ENCODE measurements around the gene PRKAA2. TPM values are rescaled to one million over a fixed set of nuclear protein-coding genes. Genes with fewer than 3 reads are reported as not detected.

The PRKAA2 gene
- total RNA-seq, 1 donor from 2014 or later: 6.5 TPM

GRCh38 chr1:56660293-56660692 is 15.2 kb downstream of the PRKAA2 start:
- no peaks in the 10 kb centered on the region for H3K27me3 ChIP-seq (ENCODE audit: control insufficient read depth, insufficient read depth, low read length)
- TF ChIP-seq, protein P1, sequence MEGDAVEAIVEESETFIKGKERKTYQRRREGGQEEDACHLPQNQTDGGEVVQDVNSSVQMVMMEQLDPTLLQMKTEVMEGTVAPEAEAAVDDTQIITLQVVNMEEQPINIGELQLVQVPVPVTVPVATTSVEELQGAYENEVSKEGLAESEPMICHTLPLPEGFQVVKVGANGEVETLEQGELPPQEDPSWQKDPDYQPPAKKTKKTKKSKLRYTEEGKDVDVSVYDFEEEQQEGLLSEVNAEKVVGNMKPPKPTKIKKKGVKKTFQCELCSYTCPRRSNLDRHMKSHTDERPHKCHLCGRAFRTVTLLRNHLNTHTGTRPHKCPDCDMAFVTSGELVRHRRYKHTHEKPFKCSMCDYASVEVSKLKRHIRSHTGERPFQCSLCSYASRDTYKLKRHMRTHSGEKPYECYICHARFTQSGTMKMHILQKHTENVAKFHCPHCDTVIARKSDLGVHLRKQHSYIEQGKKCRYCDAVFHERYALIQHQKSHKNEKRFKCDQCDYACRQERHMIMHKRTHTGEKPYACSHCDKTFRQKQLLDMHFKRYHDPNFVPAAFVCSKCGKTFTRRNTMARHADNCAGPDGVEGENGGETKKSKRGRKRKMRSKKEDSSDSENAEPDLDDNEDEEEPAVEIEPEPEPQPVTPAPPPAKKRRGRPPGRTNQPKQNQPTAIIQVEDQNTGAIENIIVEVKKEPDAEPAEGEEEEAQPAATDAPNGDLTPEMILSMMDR (IDR thresholded peaks at IDR 0.05; ENCODE audit: insufficient read depth, low read length, poor library complexity, severe bottlenecking): no peak
- DNase-seq (ENCODE audit: low read depth): no peak
- H3K36me3 ChIP-seq (ENCODE audit: control insufficient read depth, insufficient read depth, low read length): no peaks in the 10 kb centered on the region
- no peak overlapping the region for H3K4me3 ChIP-seq (ENCODE audit: low read depth, low read length)

DNA sequence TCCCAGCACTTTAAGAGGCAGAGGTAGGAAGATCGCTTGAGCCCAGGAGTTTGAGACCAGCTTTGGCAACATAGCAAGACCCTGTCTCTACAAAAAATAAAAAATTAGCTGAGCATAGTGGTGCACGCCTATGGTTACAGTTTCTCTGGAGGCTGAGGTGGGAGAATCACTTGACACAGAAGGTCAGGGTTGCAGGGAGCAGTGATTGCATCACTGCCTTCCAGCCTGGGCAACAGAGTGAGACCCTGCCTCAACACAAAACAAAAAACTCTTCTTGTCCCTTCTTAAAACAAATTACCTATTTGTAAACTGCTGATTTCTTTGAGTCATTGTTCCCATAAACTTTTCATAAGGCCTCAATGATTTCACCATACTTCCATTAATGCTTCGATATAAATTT is 18.7 kb downstream of the PRKAA2 start:
- TF ChIP-seq, protein P1 (IDR thresholded peaks at IDR 0.05; ENCODE audit: insufficient read depth, low read length, poor library complexity, severe bottlenecking): no peak
- Histone ChIP-seq H3K4me3 (ENCODE audit: low read depth, low read length) (no peak overlapping the region), H3K27me3 (ENCODE audit: control insufficient read depth, insufficient read depth, low read length) (no peaks in the 10 kb centered on the region), H3K36me3 (ENCODE audit: control insufficient read depth, insufficient read depth, low read length) (no peaks in the 10 kb centered on the region)
- DNase-seq (ENCODE audit: low read depth): no peak

DNA sequence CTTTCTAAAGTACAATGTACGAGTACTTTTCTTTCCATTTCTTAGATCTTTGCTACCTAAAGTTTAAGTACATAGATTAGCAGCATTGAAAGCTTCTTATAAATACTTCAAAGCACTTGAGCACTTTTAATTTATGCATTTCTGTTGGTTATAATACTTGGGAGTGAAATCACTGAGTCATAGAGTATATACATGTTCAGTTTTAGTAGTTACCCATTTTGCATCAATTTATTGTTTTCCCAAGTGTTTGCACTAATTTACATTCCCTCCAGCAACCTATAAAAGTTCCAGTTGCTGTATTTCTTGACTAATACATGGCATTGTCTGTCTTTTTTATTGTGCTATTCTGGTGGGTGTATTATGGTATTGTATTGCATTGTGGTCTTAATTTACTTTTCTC is 20.3 kb downstream of the PRKAA2 start:
- no peaks in the 10 kb centered on the region for H3K36me3 ChIP-seq (ENCODE audit: control insufficient read depth, insufficient read depth, low read length)

DNA sequence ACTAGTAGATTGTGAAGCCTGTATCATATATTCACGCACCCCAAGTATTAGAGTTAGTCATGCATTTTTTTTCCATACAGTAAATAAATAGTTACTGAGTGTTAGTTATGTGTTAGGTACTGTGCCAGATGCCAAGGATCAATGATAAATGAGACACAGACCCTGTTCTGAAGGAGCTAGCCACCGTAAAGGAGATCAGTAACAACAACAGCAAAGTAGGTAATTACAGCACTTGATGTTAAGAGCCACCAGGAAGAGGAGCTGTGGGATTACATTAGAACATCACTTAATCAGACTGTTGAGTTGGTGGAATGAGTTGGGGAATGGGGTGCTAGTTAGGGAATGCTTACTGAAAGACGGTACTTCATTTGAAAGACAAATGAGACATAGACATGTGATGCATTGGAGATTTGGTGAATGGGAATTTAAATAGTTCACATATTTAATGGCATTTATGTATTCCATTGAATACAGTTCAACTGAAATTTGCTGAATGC is 21.0 kb downstream of the PRKAA2 start:
- Histone ChIP-seq H3K4me3 (ENCODE audit: low read depth, low read length) (no peak overlapping the region), H3K27me3 (ENCODE audit: control insufficient read depth, insufficient read depth, low read length) (no peaks in the 10 kb centered on the region), H3K36me3 (ENCODE audit: control insufficient read depth, insufficient read depth, low read length) (no peaks in the 10 kb centered on the region)
- TF ChIP-seq, protein P1 (IDR thresholded peaks at IDR 0.05; ENCODE audit: insufficient read depth, low read length, poor library complexity, severe bottlenecking): no peak
- DNase-seq (ENCODE audit: low read depth): no peak

More for the DNA sequence above, 20.3 kb downstream of the PRKAA2 start:
- DNase-seq (ENCODE audit: low read depth): no peak
- TF ChIP-seq, protein P1 (IDR thresholded peaks at IDR 0.05; ENCODE audit: insufficient read depth, low read length, poor library complexity, severe bottlenecking): no peak
- Histone ChIP-seq H3K4me3 (ENCODE audit: low read depth, low read length) (no peak overlapping the region), H3K27me3 (ENCODE audit: control insufficient read depth, insufficient read depth, low read length) (no peaks in the 10 kb centered on the region)

GRCh38 chr1:56670350-56670749 is 25.2 kb downstream of the PRKAA2 start:
- TF ChIP-seq, protein P1 (IDR thresholded peaks at IDR 0.05; ENCODE audit: insufficient read depth, low read length, poor library complexity, severe bottlenecking): no peak
- no peaks in the 10 kb centered on the region for H3K36me3 ChIP-seq (ENCODE audit: control insufficient read depth, insufficient read depth, low read length)
- no peak for DNase-seq (ENCODE audit: low read depth)

GRCh38 chr1:56671085-56671484 is 26.0 kb downstream of the PRKAA2 start:
- no peak for DNase-seq (ENCODE audit: low read depth)
- no peaks in the 10 kb centered on the region for H3K27me3 ChIP-seq (ENCODE audit: control insufficient read depth, insufficient read depth, low read length)
- H3K4me3 ChIP-seq (ENCODE audit: low read depth, low read length): no peak overlapping the region
- TF ChIP-seq, protein P1 (IDR thresholded peaks at IDR 0.05; ENCODE audit: insufficient read depth, low read length, poor library complexity, severe bottlenecking): no peak
- no peaks in the 10 kb centered on the region for H3K36me3 ChIP-seq (ENCODE audit: control insufficient read depth, insufficient read depth, low read length)

More at GRCh38 chr1:56670350-56670749, 25.2 kb downstream of the PRKAA2 start:
- no peaks in the 10 kb centered on the region for H3K27me3 ChIP-seq (ENCODE audit: control insufficient read depth, insufficient read depth, low read length)
- no peak overlapping the region for H3K4me3 ChIP-seq (ENCODE audit: low read depth, low read length)

All from kidney epithelial cell (primary cell).